Measurements from ENCODE around the gene HORMAD2. TPM values are rescaled to one million over a fixed set of nuclear protein-coding genes. Genes with fewer than 3 reads are reported as not detected.
A peak's percentile ranks its signal among the peaks of the same experiment; 100 is the strongest.

HORMAD2 gene
- total RNA-seq, 4 donors from 2014 or later: not detected

- DNase-seq (ENCODE audit: low spot score in 2 of 2): no peak
- WGBS, 2 donors: 47 to 53% methylated on average over 5 of the region's 5 CpGs
- no peak for TF ChIP-seq POLR2A (IDR thresholded peaks at IDR 0.05)
- no peak for TF ChIP-seq CTCF (IDR thresholded peaks at IDR 0.05)
- intact Hi-C loops (cut with DNase I; ENCODE audit: low total_unique reads): no loop called here
- no peak overlapping the region for H3K4me3 ChIP-seq (ENCODE audit: low read depth, poor library complexity, severe bottlenecking)
Observed at GRCh38 chr22:30195245-30196140, 115.2 kb downstream of the HORMAD2 start.

- intact Hi-C loops (cut with DNase I; ENCODE audit: low total_unique reads): no loop called here
- TF ChIP-seq CTCF (IDR thresholded peaks at IDR 0.05): no peak
- TF ChIP-seq POLR2A (IDR thresholded peaks at IDR 0.05): no peak
- peak; percentile 83 to 94 for DNase-seq (ENCODE audit: low spot score in 2 of 2)
- 5 to 11% methylated on average over 11 of the region's 11 CpGs for WGBS, 2 donors
- H3K4me3 ChIP-seq (ENCODE audit: low read depth, poor library complexity, severe bottlenecking): no peak overlapping the region
Observed at GRCh38 chr22:30196141-30196879, 116.0 kb downstream of the HORMAD2 start.

- WGBS, 2 donors: 9 to 15% methylated on average over 2 of the region's 2 CpGs
- no peak for DNase-seq (ENCODE audit: low spot score in 2 of 2)
- no peak overlapping the region for H3K4me3 ChIP-seq (ENCODE audit: low read depth, poor library complexity, severe bottlenecking)
- no peak for TF ChIP-seq CTCF (IDR thresholded peaks at IDR 0.05)
- TF ChIP-seq POLR2A (IDR thresholded peaks at IDR 0.05): no peak
- intact Hi-C loops (cut with DNase I; ENCODE audit: low total_unique reads): no loop called here
Observed at GRCh38 chr22:30196880-30197336, 116.6 kb downstream of the HORMAD2 start.

GRCh38 chr22:30197389-30197788 lies 117.1 kb downstream of the HORMAD2 start:
- intact Hi-C loops (cut with DNase I; ENCODE audit: low total_unique reads): no loop called here
- no peak overlapping the region for H3K4me3 ChIP-seq (ENCODE audit: low read depth, poor library complexity, severe bottlenecking)
- no peak for DNase-seq (ENCODE audit: low spot score in 2 of 2)
- TF ChIP-seq POLR2A (IDR thresholded peaks at IDR 0.05) (no peak), CTCF (IDR thresholded peaks at IDR 0.05) (no peak)

GRCh38 chr22:30198152-30198825 lies 118.0 kb downstream of the HORMAD2 start:
- DNase-seq (ENCODE audit: low spot score in 2 of 2): no peak
- no peak overlapping the region for H3K4me3 ChIP-seq (ENCODE audit: low read depth, poor library complexity, severe bottlenecking)
- WGBS, 2 donors: 94 to 97% methylated on average over 5 of the region's 5 CpGs
- intact Hi-C loops (cut with DNase I; ENCODE audit: low total_unique reads): no loop called here
- no peak for TF ChIP-seq CTCF (IDR thresholded peaks at IDR 0.05)
- TF ChIP-seq POLR2A (IDR thresholded peaks at IDR 0.05): no peak
